D341Med (cell line): ENCODE data around the gene RALY.
"Not testable (repeated sequence)": the region's sequence is repeated elsewhere in the genome, so short reads cannot be mapped to it uniquely, and the experiment has no call there.

Source experiments
- DNase-seq: peaks from one replicate; pipeline ENCODE4 v3.0.0; 2012; ENCODE audit warnings: low spot score

Gene RALY

GRCh38 chr20:34105978-34106675, 112.4 kb downstream of the RALY start:
- DNase-seq, result no peak

- no peak for DNase-seq
Measured at GRCh38 chr20:34108616-34109174, 115.0 kb downstream of the RALY start.

- no peak for DNase-seq
Measured at GRCh38 chr20:34109442-34109841, 115.7 kb downstream of the RALY start.

GRCh38 chr20:34110025-34110744, 116.5 kb downstream of the RALY start:
- no peak for DNase-seq

GRCh38 chr20:34110745-34111641, 117.3 kb downstream of the RALY start:
- DNase-seq, result no peak

- peak; percentile 98 for DNase-seq
Measured at GRCh38 chr20:34111702-34112599, 118.2 kb downstream of the RALY start, which contains the start of gene EIF2S2. TSS of gene EIF2S2 (minus strand) at chr20:34112243. CDS start at chr20:34112110, 133 bp downstream.

GRCh38 chr20:34112600-34113101, 118.9 kb downstream of the RALY start:
- DNase-seq, result peak; percentile 72

- no peak for DNase-seq
Measured at GRCh38 chr20:34114809-34115208, 121.1 kb downstream of the RALY start.

GRCh38 chr20:34115232-34115631, 121.5 kb downstream of the RALY start:
- no peak for DNase-seq

- DNase-seq, result no peak
Measured at GRCh38 chr20:34120213-34120612, 126.5 kb downstream of the RALY start.

- DNase-seq, result no peak
Measured at GRCh38 chr20:34122274-34122980, 128.7 kb downstream of the RALY start.

GRCh38 chr20:34123309-34123708, 129.6 kb downstream of the RALY start:
- no peak for DNase-seq

GRCh38 chr20:34124469-34125249, 130.9 kb downstream of the RALY start:
- DNase-seq, result no peak

- no peak for DNase-seq
Measured at GRCh38 chr20:34127792-34128191, 134.1 kb downstream of the RALY start.

- peak; percentile 78 for DNase-seq
Measured at GRCh38 chr20:34129518-34130162, 135.9 kb downstream of the RALY start.

- DNase-seq, result no peak
Measured at GRCh38 chr20:34131491-34131890, 137.8 kb downstream of the RALY start.

- not testable (repeated sequence) for DNase-seq
Measured at GRCh38 chr20:34132491-34132890, 138.8 kb downstream of the RALY start.

GRCh38 chr20:34132943-34133342, 139.2 kb downstream of the RALY start:
- not testable (repeated sequence) for DNase-seq

GRCh38 chr20:34133365-34133860, 139.7 kb downstream of the RALY start:
- DNase-seq, result not testable (repeated sequence)
